ENCODE measurements around the gene AIP. TPM values are rescaled to one million over a fixed set of nuclear protein-coding genes. Genes with fewer than 3 reads are reported as not detected.

Gene AIP
- polyA plus RNA-seq, 1 experiment: 55.3 TPM

- DNase-seq (ENCODE audit: low read depth, low spot score): no peak
- Histone ChIP-seq H3K27me3 (ENCODE audit: control insufficient read depth, insufficient read depth, low read length) (peaks cover 21% of the 10 kb centered on the region), H3K4me3 (ENCODE audit: low read depth, low read length) (no peak overlapping the region), H3K27ac (ENCODE audit: low read depth, low read length) (no peak overlapping the region), H3K9me3 (ENCODE audit: control insufficient read depth, insufficient read depth, low read length) (no peaks in the 10 kb centered on the region; the same call in 1 of the 2 replicates)
- no peak for TF ChIP-seq CTCF (IDR thresholded peaks at IDR 0.05; ENCODE audit: low read depth, low read length)
- POLR2A ChIA-PET: interaction anchor here (0.6 kb wide), 1 partner anchor 9 kb away, joined by 3 read pairs; no protein-coding TSS in a partner anchor
- CTCF ChIA-PET: interaction anchor here (0.5 kb wide), 1 partner anchor 21 kb away, joined by 5 read pairs; no protein-coding TSS in a partner anchor
Measured at GRCh38 chr11:67458266-67458665, 24.6 kb upstream of the AIP start.

- POLR2A ChIA-PET: no interaction called here
- TF ChIP-seq CTCF (IDR thresholded peaks at IDR 0.05; ENCODE audit: low read depth, low read length): no peak
- no peak overlapping the region for H3K27ac ChIP-seq (ENCODE audit: low read depth, low read length)
Measured at GRCh38 chr11:67463186-67463585, 19.6 kb upstream of the AIP start.

GRCh38 chr11:67463680-67464410 lies 19.0 kb upstream of the AIP start:
- no peak overlapping the region for H3K4me3 ChIP-seq (ENCODE audit: low read depth, low read length)
- TF ChIP-seq CTCF (IDR thresholded peaks at IDR 0.05; ENCODE audit: low read depth, low read length): no peak
- peaks cover 10% of the 10 kb centered on the region; the same call in 1 of the 2 replicates for H3K9me3 ChIP-seq (ENCODE audit: control insufficient read depth, insufficient read depth, low read length)
- DNase-seq (ENCODE audit: low read depth, low spot score): no peak
- ChIA-PET POLR2A (no interaction called here), CTCF (interaction anchor here (0.8 kb wide), 1 partner anchor 62 kb away, joined by 3 read pairs; the partner anchor contains the start of gene PPP1CA)
- peaks cover 2% of the 10 kb centered on the region for H3K27me3 ChIP-seq (ENCODE audit: control insufficient read depth, insufficient read depth, low read length)
- no peak overlapping the region for H3K27ac ChIP-seq (ENCODE audit: low read depth, low read length)

More at GRCh38 chr11:67463186-67463585, 19.6 kb upstream of the AIP start:
- Histone ChIP-seq H3K27me3 (ENCODE audit: control insufficient read depth, insufficient read depth, low read length) (peaks cover 2% of the 10 kb centered on the region), H3K9me3 (ENCODE audit: control insufficient read depth, insufficient read depth, low read length) (peaks cover 8% of the 10 kb centered on the region; the same call in 1 of the 2 replicates), H3K4me3 (ENCODE audit: low read depth, low read length) (no peak overlapping the region)
- CTCF ChIA-PET: interaction anchor here (0.8 kb wide), 1 partner anchor 61 kb away, joined by 3 read pairs; the partner anchor contains the start of gene PPP1CA
- no peak for DNase-seq (ENCODE audit: low read depth, low spot score)

GRCh38 chr11:67464411-67465188 lies 18.2 kb upstream of the AIP start:
- Histone ChIP-seq H3K27me3 (ENCODE audit: control insufficient read depth, insufficient read depth, low read length) (peaks cover 2% of the 10 kb centered on the region), H3K27ac (ENCODE audit: low read depth, low read length) (no peak overlapping the region), H3K4me3 (ENCODE audit: low read depth, low read length) (peak overlapping the region; percentile 63), H3K9me3 (ENCODE audit: control insufficient read depth, insufficient read depth, low read length) (peaks cover 10% of the 10 kb centered on the region; the same call in 1 of the 2 replicates)
- ChIA-PET CTCF (no interaction called here), POLR2A (interaction anchor here (0.6 kb wide), 1 partner anchor 15 kb away, joined by 3 read pairs; no protein-coding TSS in a partner anchor)
- DNase-seq (ENCODE audit: low read depth, low spot score): no peak
- TF ChIP-seq CTCF (IDR thresholded peaks at IDR 0.05; ENCODE audit: low read depth, low read length): no peak
